Measurements from ENCODE around the gene DDX41. TPM values are rescaled to one million over a fixed set of nuclear protein-coding genes. Genes with fewer than 3 reads are reported as not detected.

DDX41 gene
- total RNA-seq, 1 experiment from 2014 or later: 137 TPM

DNA sequence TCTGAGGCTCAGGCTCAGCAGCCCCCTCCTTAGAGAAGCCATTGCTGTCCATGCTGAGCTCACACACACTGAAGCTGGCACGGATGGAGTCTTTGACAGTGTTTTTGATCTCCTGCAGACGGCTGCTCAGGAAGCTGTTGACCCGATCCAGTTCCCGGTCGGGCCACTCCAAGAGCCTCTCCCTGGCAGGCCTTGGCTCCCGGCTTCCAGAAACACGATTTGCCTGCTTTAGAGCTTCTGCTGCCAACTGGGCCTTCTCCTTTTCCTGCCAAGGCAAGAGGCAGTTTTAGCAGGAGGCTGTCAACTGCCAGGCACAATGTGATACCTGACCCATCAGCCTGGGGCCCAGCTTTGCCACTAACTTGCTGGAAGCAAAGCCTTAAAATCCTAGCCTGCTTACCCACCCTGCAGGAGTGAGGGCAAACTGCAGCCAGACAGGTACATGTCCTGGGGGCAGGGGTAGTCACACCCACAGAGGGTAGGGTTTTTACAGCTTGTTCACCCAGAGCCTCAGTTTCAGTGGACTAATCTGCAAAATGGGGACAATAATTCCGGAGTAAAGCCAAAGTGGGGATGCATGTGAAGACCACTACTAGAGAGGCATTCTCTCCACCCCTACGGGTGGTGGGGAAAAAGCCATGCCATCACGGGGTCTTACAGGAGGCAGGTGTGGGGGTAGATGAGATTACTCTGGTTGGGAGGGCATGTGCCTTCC, 8.3 kb upstream of the DDX41 start:
- peaks cover 44% of the 10 kb centered on the region for H3K36me3 Mint-ChIP-seq (ENCODE audit: insufficient read depth, unreplicated experiment)
- CTCF ChIA-PET: interaction anchor here (0.8 kb wide), 1 partner anchor 15 kb away, joined by 3 read pairs; no protein-coding TSS in a partner anchor

GRCh38 chr5:177524539-177524900, 7.8 kb upstream of the DDX41 start:
- TF ChIP-seq, protein P1, sequence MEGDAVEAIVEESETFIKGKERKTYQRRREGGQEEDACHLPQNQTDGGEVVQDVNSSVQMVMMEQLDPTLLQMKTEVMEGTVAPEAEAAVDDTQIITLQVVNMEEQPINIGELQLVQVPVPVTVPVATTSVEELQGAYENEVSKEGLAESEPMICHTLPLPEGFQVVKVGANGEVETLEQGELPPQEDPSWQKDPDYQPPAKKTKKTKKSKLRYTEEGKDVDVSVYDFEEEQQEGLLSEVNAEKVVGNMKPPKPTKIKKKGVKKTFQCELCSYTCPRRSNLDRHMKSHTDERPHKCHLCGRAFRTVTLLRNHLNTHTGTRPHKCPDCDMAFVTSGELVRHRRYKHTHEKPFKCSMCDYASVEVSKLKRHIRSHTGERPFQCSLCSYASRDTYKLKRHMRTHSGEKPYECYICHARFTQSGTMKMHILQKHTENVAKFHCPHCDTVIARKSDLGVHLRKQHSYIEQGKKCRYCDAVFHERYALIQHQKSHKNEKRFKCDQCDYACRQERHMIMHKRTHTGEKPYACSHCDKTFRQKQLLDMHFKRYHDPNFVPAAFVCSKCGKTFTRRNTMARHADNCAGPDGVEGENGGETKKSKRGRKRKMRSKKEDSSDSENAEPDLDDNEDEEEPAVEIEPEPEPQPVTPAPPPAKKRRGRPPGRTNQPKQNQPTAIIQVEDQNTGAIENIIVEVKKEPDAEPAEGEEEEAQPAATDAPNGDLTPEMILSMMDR (IDR thresholded peaks at IDR 0.05; ENCODE audit: insufficient read depth in 1 of 2, low read depth in 1 of 2, low read length in 1 of 2, severe bottlenecking in 1 of 2, unreplicated experiment in 1 of 2): no peak
- ChIA-PET CTCF (interaction anchor here (0.8 kb wide), 1 partner anchor 14 kb away, joined by 3 read pairs; no protein-coding TSS in a partner anchor), POLR2A (no interaction called here)
- H3K9me3 Mint-ChIP-seq (ENCODE audit: unreplicated experiment): no peaks in the 10 kb centered on the region
- H3K4me3 ChIP-seq (ENCODE audit: low read depth, low read length): no peak overlapping the region
- peaks cover 9% of the 10 kb centered on the region for H3K4me1 Mint-ChIP-seq (ENCODE audit: low read depth, unreplicated experiment)
- peaks cover 12% of the 10 kb centered on the region for H3K36me3 ChIP-seq (ENCODE audit: control insufficient read depth, insufficient read depth, low read length)
- DNase-seq: no peak
- H3K4me3 Mint-ChIP-seq (ENCODE audit: unreplicated experiment): no peak overlapping the region
- no peaks in the 10 kb centered on the region for H3K9me3 ChIP-seq
- intact Hi-C loops (cut with micrococcal nuclease; ENCODE audit: unreplicated experiment): no loop called here
- no TSS peak for BruUV-seq (replicated peaks)
- H3K27me3 Mint-ChIP-seq (ENCODE audit: insufficient read depth, unreplicated experiment): no peaks in the 10 kb centered on the region
- H3K27me3 ChIP-seq (replicated peaks; ENCODE audit: control insufficient read depth, insufficient read depth, low read length): no peaks in the 10 kb centered on the region
- 0 out of 2 replicates have a peak, but pooled peaks cover 2% of the 10 kb centered on the region for H3K4me1 ChIP-seq
- no peak overlapping the region for H3K27ac Mint-ChIP-seq (ENCODE audit: unreplicated experiment)
- peaks cover 50% of the 10 kb centered on the region for H3K36me3 Mint-ChIP-seq (ENCODE audit: insufficient read depth, unreplicated experiment)

More for the DNA sequence above, 8.3 kb upstream of the DDX41 start:
- no peaks in the 10 kb centered on the region for H3K9me3 ChIP-seq
- H3K4me3 Mint-ChIP-seq (ENCODE audit: unreplicated experiment): no peak overlapping the region
- H3K27me3 Mint-ChIP-seq (ENCODE audit: insufficient read depth, unreplicated experiment): no peaks in the 10 kb centered on the region
- TF ChIP-seq, protein P1 (IDR thresholded peaks at IDR 0.05; ENCODE audit: insufficient read depth in 1 of 2, low read depth in 1 of 2, low read length in 1 of 2, severe bottlenecking in 1 of 2, unreplicated experiment in 1 of 2): no peak
- H3K4me1 ChIP-seq: no peaks in the 10 kb centered on the region
- H3K36me3 ChIP-seq (ENCODE audit: control insufficient read depth, insufficient read depth, low read length): peaks cover 12% of the 10 kb centered on the region
- H3K4me3 ChIP-seq (ENCODE audit: low read depth, low read length): no peak overlapping the region
- POLR2A ChIA-PET: no interaction called here
- intact Hi-C loops (cut with micrococcal nuclease; ENCODE audit: unreplicated experiment): no loop called here
- no peaks in the 10 kb centered on the region for H3K9me3 Mint-ChIP-seq (ENCODE audit: unreplicated experiment)
- no peak overlapping the region for H3K27ac Mint-ChIP-seq (ENCODE audit: unreplicated experiment)
- BruUV-seq (replicated peaks): no TSS peak
- peak in 1 of 2 experiments; percentile 25 for DNase-seq
- peaks cover 6% of the 10 kb centered on the region for H3K4me1 Mint-ChIP-seq (ENCODE audit: low read depth, unreplicated experiment)
- H3K27me3 ChIP-seq (replicated peaks; ENCODE audit: control insufficient read depth, insufficient read depth, low read length): no peaks in the 10 kb centered on the region

DNA sequence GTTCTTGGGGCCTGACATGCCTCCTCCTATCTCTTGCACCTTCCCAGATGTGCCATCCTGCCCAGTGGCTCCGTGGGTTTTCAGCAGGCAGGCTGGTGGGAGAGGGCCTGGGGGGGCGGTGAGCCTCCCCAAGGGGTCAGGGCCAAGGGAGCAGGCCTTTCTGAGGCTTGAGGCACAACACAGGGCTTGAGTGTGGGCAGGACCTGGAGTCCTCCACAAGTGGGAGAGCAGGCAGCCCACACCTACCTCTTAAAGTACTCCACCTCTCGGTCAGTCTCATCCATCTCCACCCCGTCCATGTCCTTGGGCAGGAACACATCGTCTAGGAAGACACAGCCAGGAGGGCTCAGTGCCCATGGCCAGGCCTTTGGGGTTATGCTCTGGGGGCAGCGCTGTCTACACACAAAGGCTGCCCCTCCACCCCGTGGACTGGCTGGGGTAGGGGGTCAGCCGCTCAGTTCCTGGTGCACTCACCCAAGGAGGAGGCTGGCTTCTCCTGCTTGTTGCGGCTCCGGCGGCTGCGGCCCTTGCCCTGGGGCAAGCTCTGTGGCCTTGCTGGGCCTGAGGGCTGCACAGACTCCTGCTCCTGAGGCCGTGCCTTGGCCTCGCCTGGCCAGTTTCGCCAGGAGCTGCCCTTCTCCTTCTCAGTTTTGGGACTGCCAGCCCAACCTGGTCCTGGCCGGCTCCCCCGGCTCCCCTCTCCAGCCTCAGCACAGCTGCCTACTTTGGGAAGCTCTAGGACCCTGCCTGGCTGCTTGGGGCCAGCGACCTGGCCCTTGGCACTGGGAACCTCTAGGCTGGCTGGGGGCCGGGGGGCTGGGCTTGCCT, 7.2 kb upstream of the DDX41 start:
- H3K27me3 Mint-ChIP-seq (ENCODE audit: insufficient read depth, unreplicated experiment): no peaks in the 10 kb centered on the region
- no peak overlapping the region for H3K4me3 Mint-ChIP-seq (ENCODE audit: unreplicated experiment)
- DNase-seq: no peak
- BruUV-seq (replicated peaks): no TSS peak
- Histone ChIP-seq H3K27me3 (replicated peaks; ENCODE audit: control insufficient read depth, insufficient read depth, low read length) (no peaks in the 10 kb centered on the region), H3K9me3 (no peaks in the 10 kb centered on the region), H3K4me1 (0 out of 2 replicates have a peak, but pooled peaks cover 7% of the 10 kb centered on the region), H3K4me3 (ENCODE audit: low read depth, low read length) (no peak overlapping the region), H3K36me3 (ENCODE audit: control insufficient read depth, insufficient read depth, low read length) (peaks cover 12% of the 10 kb centered on the region)
- H3K36me3 Mint-ChIP-seq (ENCODE audit: insufficient read depth, unreplicated experiment): peaks cover 55% of the 10 kb centered on the region
- peaks cover 9% of the 10 kb centered on the region for H3K4me1 Mint-ChIP-seq (ENCODE audit: low read depth, unreplicated experiment)
- H3K27ac Mint-ChIP-seq (ENCODE audit: unreplicated experiment): no peak overlapping the region
- intact Hi-C loops (cut with micrococcal nuclease; ENCODE audit: unreplicated experiment): no loop called here
- TF ChIP-seq, protein P1 (IDR thresholded peaks at IDR 0.05; ENCODE audit: insufficient read depth in 1 of 2, low read depth in 1 of 2, low read length in 1 of 2, severe bottlenecking in 1 of 2, unreplicated experiment in 1 of 2): no peak
- ChIA-PET POLR2A (no interaction called here), CTCF (no interaction called here)
- no peaks in the 10 kb centered on the region for H3K9me3 Mint-ChIP-seq (ENCODE audit: unreplicated experiment)

Measured in Caco-2 (cell line).